Transverse colon (tissue), 4 donors: ENCODE results near the gene PRM1. TPM values are rescaled to one million over a fixed set of nuclear protein-coding genes. Genes with fewer than 3 reads are reported as not detected.
"Not testable (repeated sequence)": the region's sequence is repeated elsewhere in the genome, so short reads cannot be mapped to it uniquely, and the experiment has no call there.

Experiments used
- DNase-seq: peaks from one replicate; pipeline ENCODE4 v3.0.0-alpha.2; 2019
- H3K27ac ChIP-seq, 4 donors: fragments of 200-600 bp; sonication (generic); 2 replicates each; pipeline ENCODE4 v1.5.1; 2016 to 2018; ENCODE audit warnings: inconsistent platforms in 4 of 4
- H3K27me3 ChIP-seq: fragments of 200-600 bp; sonication (generic); 2 replicates; pipeline ENCODE4 v1.5.1; 2017; ENCODE audit warnings: inconsistent platforms
- H3K36me3 ChIP-seq, 4 donors: fragments of 200-600 bp; sonication (generic); 2 replicates each; pipeline ENCODE4 v1.5.1; 2017 to 2019; ENCODE audit warnings: inconsistent platforms in 4 of 4
- H3K4me1 ChIP-seq, 4 donors: fragments of 200-600 bp; sonication (generic); 2 replicates each; pipeline ENCODE4 v1.5.1; 2017 to 2020; ENCODE audit warnings: inconsistent platforms in 4 of 4
- H3K4me3 ChIP-seq, 4 donors: fragments of 200-600 bp; sonication (generic); 1 replicate in 1 of 4; 2 replicates in 3 of 4; pipeline versions ENCODE4 v1.5.1 to v1.6.1; 2017 to 2019; ENCODE audit warnings: inconsistent platforms in 4 of 4
- H3K9me3 ChIP-seq, 2 donors: fragments of 200-600 bp; sonication (generic); 2 replicates each; pipeline ENCODE4 v1.5.1; 2017 to 2019; ENCODE audit warnings: inconsistent platforms in 2 of 2
- EP300 ChIP-seq: sonication (generic); formaldehyde crosslinking; IDR thresholded peaks from one replicate; pipeline ENCODE4 v1.6.1; 2017; ENCODE audit warnings: antibody characterized with exemption, low read depth
- POLR2A ChIP-seq: fragments of 450-650 bp; IDR thresholded peaks from one replicate; pipeline ENCODE4 v1.6.1; 2016; ENCODE audit warnings: antibody characterized with exemption, mild to moderate bottlenecking, moderate library complexity
- POLR2AphosphoS5 ChIP-seq, 3 donors: sonication (generic); formaldehyde crosslinking; IDR thresholded peaks; one replicate each; pipeline ENCODE4 v1.6.1; 2016; ENCODE audit warnings: antibody characterized with exemption in 3 of 3
- WGBS, 2 donors: methylation state at CpG; one replicate each; pipeline ENCODE4 v1.1.5; 2018; ENCODE audit warnings: low coverage in 1 of 2; 5-methylcytosine and 5-hydroxymethylcytosine counted together
- in situ Hi-C, 4 donors: fragments of 200-750 bp; cut with MboI; loops; one replicate each; pipeline versions ENCODE4 v1.15.0 to v1.15.1; 2017; ENCODE audit warnings: low sequenced_read_pairs in 3 of 4, low pct_ligation_motif_present in 1 of 4, low pct_unique_long_range_greater_than_20kb in 1 of 4
- intact Hi-C: fragments of 100-400 bp; cut with DNase I; formaldehyde crosslinking; loops from one replicate; pipeline ENCODE4 v1.15.1; 2023; ENCODE audit warnings: low total_unique reads
- total RNA-seq, 4 donors: library from RNA; depleted of rRNA; stranded (reverse); fragments of >200 nt; gene quantifications; one replicate each; pipeline ENCODE4 v1.1.0, GENCODE V29; 2016
- TF ChIP-seq, protein P1 (sequence below), 5 experiments: fragments of 200-600 bp in 3 of 5; fragments of 450-650 bp in 2 of 5; sonication (generic) in 3 of 5; IDR thresholded peaks; 1 replicate in 2 of 5; 2 replicates in 3 of 5; pipeline ENCODE4 v1.5.1; 2016 to 2017; ENCODE audit warnings: antibody characterized with exemption in 5 of 5, inconsistent platforms in 3 of 5, mild to moderate bottlenecking in 2 of 5, moderate library complexity in 1 of 5

Gene PRM1
- total RNA-seq, 4 donors from 2014 or later, result not detected

DNA sequence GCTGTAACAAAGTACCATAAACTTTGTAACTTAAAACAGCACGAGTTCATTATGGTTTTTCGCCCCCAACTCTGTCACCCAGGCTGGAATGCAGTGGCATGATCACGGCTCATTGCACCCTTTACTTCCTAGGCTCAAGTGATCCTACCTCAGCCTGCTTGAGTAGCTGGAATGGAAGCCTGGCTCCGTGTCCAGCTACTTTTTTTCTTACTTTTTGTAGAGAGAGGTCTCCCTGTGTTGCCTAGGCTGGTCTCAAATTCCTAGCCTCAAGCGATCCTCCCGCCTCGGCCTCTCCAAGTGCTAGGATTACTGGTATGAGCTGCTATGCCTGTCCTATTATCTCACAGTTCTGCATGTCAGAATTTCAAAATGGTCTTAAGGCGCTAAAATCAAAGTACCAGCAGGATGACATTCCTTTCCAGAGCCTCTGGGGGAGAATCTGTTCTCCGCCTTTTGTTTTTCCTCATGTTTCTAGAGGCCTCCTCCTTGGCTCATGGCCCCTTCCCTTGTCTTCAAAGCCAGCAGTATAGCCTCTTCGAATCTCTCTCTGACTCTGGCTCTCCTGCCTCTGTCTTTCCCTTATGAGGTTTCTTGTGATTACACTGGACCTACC is 10.1 kb upstream of the PRM1 start:
- Histone ChIP-seq H3K27ac (no peak overlapping the region), H3K4me1 (no peaks in the 10 kb centered on the region), H3K27me3 (no peaks in the 10 kb centered on the region), H3K4me3 (no peak overlapping the region), H3K36me3 (no peaks in the 10 kb centered on the region), H3K9me3 (no peaks in the 10 kb centered on the region)
- TF ChIP-seq POLR2A (no peak), EP300 (no peak), POLR2AphosphoS5 (IDR thresholded peaks at IDR 0.05) (no peak)
- TF ChIP-seq, protein P1, sequence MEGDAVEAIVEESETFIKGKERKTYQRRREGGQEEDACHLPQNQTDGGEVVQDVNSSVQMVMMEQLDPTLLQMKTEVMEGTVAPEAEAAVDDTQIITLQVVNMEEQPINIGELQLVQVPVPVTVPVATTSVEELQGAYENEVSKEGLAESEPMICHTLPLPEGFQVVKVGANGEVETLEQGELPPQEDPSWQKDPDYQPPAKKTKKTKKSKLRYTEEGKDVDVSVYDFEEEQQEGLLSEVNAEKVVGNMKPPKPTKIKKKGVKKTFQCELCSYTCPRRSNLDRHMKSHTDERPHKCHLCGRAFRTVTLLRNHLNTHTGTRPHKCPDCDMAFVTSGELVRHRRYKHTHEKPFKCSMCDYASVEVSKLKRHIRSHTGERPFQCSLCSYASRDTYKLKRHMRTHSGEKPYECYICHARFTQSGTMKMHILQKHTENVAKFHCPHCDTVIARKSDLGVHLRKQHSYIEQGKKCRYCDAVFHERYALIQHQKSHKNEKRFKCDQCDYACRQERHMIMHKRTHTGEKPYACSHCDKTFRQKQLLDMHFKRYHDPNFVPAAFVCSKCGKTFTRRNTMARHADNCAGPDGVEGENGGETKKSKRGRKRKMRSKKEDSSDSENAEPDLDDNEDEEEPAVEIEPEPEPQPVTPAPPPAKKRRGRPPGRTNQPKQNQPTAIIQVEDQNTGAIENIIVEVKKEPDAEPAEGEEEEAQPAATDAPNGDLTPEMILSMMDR (IDR thresholded peaks at IDR 0.05), result no peak
- in situ Hi-C loops (no loop called here), intact Hi-C loops (no loop called here)
- 74 to 81% methylated on average over 5 to 10 of the region's 10 CpGs for WGBS, 2 donors
- no peak for DNase-seq

DNA sequence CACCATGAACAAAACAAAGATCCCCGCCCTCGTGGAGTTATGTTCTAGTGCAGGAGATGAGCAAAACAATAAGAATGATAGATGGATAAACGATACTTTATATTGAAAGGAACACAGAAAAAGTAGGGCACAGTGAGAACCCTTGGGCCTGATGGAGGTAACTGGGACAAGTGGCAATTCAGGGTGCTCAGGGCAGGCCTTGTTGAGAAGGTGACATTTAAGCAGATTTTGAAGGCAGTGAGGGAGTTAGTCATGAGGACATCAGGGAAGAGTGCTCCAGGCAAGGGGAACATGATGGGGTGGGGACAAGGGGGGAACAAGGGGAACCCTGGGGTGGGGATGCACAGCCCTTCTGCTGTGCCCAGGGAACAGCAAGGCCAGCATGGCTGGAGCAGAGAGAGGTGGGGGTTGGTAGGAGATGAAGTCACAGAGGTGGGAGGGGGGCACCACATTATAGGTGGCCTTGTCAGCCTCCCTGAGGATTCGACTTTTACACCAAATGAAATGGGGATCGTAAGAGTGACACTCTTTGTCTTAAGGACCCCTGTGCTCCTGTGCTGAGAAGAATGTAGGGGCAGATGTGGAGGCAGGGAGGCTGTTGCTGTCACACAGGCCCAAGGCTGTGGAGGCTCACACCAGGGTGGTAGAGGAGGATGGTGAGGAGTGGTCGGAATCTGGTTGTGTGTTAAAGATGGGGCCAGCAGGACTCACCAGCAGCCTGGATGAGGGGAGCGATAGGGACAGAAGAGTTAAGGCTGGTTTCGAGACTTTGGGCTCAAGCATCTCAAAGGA is 9.2 kb upstream of the PRM1 start:
- no peak overlapping the region for H3K27ac ChIP-seq
- no peak overlapping the region for H3K4me3 ChIP-seq
- no peaks in the 10 kb centered on the region for H3K9me3 ChIP-seq
- 88 to 92% methylated on average over 4 to 8 of the region's 8 CpGs for WGBS, 2 donors
- TF ChIP-seq POLR2AphosphoS5 (IDR thresholded peaks at IDR 0.05), result no peak
- no peak for TF ChIP-seq EP300
- no peak for TF ChIP-seq POLR2A
- TF ChIP-seq, protein P1 (IDR thresholded peaks at IDR 0.05), result no peak
- no peaks in the 10 kb centered on the region for H3K36me3 ChIP-seq
- intact Hi-C loops, result no loop called here
- in situ Hi-C loops, result no loop called here
- H3K27me3 ChIP-seq, result no peaks in the 10 kb centered on the region
- no peak for DNase-seq
- no peaks in the 10 kb centered on the region for H3K4me1 ChIP-seq

DNA sequence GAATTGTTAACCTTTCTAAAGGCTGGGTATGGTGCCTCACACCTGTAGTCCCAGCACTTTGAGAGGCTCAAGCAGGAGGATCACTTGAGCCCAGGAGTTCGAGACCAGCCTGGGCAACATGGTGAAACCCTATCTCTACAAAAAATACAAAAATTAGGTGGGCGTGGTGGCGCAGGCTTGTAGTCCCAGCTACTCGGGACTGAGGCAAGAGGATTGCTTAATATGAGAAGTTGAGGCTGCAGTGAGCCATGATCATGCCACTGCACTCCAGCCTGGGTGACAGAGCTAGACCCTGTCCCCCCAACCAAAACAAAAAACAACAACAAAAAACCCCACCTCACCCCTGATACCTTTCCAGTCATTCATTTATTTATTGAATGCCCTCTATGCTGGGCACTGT is 8.6 kb upstream of the PRM1 start:
- H3K27ac ChIP-seq, in situ Hi-C loops: not testable (repeated sequence)
- 95% methylated on average over 4 of the region's 4 CpGs; no CpG with 5 or more reads in 1 of the 2 donors for WGBS, 2 donors

DNA sequence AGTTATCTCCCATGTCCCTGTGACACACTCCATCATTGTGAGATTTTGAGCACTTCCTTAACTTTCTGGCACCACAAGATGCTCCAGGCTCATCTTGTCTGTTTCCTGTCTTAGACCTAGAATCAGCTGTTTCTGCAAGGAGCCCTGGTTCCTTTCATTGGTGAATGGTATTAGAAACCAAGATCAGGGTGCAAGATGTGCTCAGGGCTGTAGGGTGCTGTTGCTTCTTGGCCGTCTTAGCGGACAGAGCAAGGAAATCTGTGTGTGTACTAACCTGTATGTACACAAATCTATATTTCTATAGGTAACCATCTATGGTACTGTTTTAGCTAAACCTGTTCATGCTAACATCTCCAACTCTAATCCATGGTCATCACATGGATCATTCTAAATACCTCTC is 8.1 kb upstream of the PRM1 start:
- intact Hi-C loops (no loop called here), in situ Hi-C loops (no loop called here)
- TF ChIP-seq POLR2AphosphoS5 (IDR thresholded peaks at IDR 0.05) (no peak), POLR2A (no peak), EP300 (no peak)
- TF ChIP-seq, protein P1 (IDR thresholded peaks at IDR 0.05), result no peak
- H3K4me3 ChIP-seq, result no peak overlapping the region
- H3K4me1 ChIP-seq, result no peaks in the 10 kb centered on the region
- no peaks in the 10 kb centered on the region for H3K27me3 ChIP-seq
- H3K9me3 ChIP-seq, result no peaks in the 10 kb centered on the region
- 94% methylated on average over 2 of the region's 2 CpGs; no CpG with 5 or more reads in 1 of the 2 donors for WGBS, 2 donors
- DNase-seq, result no peak
- no peak overlapping the region for H3K27ac ChIP-seq
- no peaks in the 10 kb centered on the region for H3K36me3 ChIP-seq

More for the DNA sequence above, 8.6 kb upstream of the PRM1 start:
- H3K36me3 ChIP-seq, H3K4me1 ChIP-seq, DNase-seq, intact Hi-C loops, H3K9me3 ChIP-seq, H3K4me3 ChIP-seq, H3K27me3 ChIP-seq: not testable (repeated sequence)
